Body of pancreas (tissue), 4 donors: ENCODE data around the gene COX8A.

ENCODE experiments used
- POLR2A ChIP-seq, 3 donors: fragments of 450-650 bp; IDR thresholded peaks; one replicate each; pipeline ENCODE4 v1.6.1; 2016; ENCODE audit warnings: antibody characterized with exemption in 3 of 3, mild to moderate bottlenecking in 2 of 3
- TF ChIP-seq, protein P1 (sequence below), 7 experiments: fragments of 450-650 bp in 4 of 7; fragments of 200-600 bp in 3 of 7; sonication (generic) in 3 of 7; IDR thresholded peaks; one replicate each; pipeline ENCODE4 v1.5.1; 2016 to 2019; ENCODE audit warnings: antibody characterized with exemption in 7 of 7

DNA sequence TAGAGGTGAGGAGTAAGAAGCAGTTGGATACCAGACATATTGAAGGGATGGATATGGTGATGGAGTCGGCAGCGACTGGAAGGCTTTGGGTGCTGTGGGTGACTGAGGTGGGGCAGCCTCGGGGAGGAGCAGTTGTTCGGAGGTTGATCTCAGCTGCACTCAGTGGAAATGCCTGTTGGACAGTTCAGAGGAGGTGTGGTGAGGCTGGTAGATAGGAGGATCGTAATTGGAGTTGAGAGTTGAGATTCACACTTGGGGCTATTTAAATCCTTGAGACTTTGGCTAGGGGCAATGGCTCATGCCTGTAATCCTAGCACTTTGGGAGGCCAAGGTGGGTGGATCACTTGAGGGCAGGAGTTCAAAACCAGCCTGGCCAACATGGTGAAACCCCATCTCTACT lies 18.7 kb downstream of the COX8A start:
- TF ChIP-seq, protein P1, sequence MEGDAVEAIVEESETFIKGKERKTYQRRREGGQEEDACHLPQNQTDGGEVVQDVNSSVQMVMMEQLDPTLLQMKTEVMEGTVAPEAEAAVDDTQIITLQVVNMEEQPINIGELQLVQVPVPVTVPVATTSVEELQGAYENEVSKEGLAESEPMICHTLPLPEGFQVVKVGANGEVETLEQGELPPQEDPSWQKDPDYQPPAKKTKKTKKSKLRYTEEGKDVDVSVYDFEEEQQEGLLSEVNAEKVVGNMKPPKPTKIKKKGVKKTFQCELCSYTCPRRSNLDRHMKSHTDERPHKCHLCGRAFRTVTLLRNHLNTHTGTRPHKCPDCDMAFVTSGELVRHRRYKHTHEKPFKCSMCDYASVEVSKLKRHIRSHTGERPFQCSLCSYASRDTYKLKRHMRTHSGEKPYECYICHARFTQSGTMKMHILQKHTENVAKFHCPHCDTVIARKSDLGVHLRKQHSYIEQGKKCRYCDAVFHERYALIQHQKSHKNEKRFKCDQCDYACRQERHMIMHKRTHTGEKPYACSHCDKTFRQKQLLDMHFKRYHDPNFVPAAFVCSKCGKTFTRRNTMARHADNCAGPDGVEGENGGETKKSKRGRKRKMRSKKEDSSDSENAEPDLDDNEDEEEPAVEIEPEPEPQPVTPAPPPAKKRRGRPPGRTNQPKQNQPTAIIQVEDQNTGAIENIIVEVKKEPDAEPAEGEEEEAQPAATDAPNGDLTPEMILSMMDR (IDR thresholded peaks at IDR 0.05): no peak
- no peak for TF ChIP-seq POLR2A (IDR thresholded peaks at IDR 0.05)
